GM20000 (cell line): Measurements from ENCODE around the gene WWC1.

Experiments
- DNase-seq: peaks from one replicate; pipeline ENCODE4 v3.0.0; 2012; ENCODE audit warnings: low spot score
- CTCF ChIP-seq: IDR thresholded peaks from 2 replicates; pipeline ENCODE4 v1.5.1; 2012; ENCODE audit warnings: mild to moderate bottlenecking, control low read depth; ENCODE audit errors: extremely low read depth, missing control alignments

WWC1 gene

GRCh38 chr5:168464641-168465040, 173.2 kb downstream of the WWC1 start:
- DNase-seq, result no peak
- TF ChIP-seq CTCF, result no peak

- no peak for DNase-seq
- no peak for TF ChIP-seq CTCF
Observed at GRCh38 chr5:168467755-168468330, 176.4 kb downstream of the WWC1 start.

- no peak for DNase-seq
- no peak for TF ChIP-seq CTCF
Observed at GRCh38 chr5:168468836-168469235, 177.4 kb downstream of the WWC1 start.

GRCh38 chr5:168469816-168470215, 178.4 kb downstream of the WWC1 start:
- no peak for TF ChIP-seq CTCF
- DNase-seq, result no peak

GRCh38 chr5:168471785-168472184, 180.3 kb downstream of the WWC1 start:
- no peak for DNase-seq
- no peak for TF ChIP-seq CTCF

GRCh38 chr5:168472329-168472728, 180.9 kb downstream of the WWC1 start:
- no peak for DNase-seq
- TF ChIP-seq CTCF, result no peak

GRCh38 chr5:168474319-168474718, 182.9 kb downstream of the WWC1 start:
- no peak for DNase-seq
- no peak for TF ChIP-seq CTCF
